ENCODE data around the gene FILIP1.
A peak's percentile ranks its signal among the peaks of the same experiment; 100 is the strongest.

DNA sequence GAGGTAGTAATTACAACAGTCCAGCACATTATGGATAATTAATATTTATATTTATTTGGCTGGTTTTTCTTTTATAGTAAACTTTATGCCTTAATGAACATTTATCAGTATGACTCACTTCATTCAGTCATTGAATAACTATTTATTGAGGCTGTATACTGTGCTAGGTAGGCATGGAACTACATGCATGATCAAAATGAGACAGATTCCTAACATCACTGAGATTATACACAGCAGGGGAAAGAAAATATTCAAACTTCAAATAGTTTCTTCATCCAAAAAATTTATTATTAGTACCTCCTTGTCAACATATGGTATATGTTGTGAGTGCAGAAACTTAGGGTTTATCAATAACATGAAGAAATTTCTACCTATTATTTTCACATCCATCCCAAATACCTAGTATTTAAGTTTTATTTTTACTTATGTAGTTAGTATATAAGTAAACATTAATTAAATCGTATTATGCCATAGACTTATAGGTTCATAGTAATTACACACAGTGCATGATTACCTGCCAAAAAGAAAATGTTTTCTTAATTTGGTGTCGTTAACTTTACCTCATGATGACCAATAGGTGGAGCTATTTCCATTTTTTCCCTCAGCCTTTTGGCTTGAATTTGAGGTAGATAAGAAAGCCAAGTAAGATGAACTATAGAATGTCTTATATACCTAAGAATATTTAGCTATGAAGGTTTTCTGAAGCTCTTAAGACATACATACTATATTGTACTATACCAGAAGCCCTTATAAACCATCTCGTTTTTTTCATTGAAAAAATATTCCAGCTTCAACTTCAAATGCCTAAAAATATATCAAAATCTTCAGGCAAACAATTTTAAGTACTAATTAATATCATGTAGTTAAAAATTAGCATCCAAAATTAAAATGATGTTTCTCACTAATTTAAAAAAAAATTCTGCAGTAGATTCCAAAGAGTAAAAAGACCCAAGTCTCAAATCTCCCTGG is 196.5 kb downstream of the FILIP1 start:
- TF ChIP-seq, protein P1, sequence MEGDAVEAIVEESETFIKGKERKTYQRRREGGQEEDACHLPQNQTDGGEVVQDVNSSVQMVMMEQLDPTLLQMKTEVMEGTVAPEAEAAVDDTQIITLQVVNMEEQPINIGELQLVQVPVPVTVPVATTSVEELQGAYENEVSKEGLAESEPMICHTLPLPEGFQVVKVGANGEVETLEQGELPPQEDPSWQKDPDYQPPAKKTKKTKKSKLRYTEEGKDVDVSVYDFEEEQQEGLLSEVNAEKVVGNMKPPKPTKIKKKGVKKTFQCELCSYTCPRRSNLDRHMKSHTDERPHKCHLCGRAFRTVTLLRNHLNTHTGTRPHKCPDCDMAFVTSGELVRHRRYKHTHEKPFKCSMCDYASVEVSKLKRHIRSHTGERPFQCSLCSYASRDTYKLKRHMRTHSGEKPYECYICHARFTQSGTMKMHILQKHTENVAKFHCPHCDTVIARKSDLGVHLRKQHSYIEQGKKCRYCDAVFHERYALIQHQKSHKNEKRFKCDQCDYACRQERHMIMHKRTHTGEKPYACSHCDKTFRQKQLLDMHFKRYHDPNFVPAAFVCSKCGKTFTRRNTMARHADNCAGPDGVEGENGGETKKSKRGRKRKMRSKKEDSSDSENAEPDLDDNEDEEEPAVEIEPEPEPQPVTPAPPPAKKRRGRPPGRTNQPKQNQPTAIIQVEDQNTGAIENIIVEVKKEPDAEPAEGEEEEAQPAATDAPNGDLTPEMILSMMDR (conservative IDR thresholded peaks at IDR 0.05; ENCODE audit: low read length) = peak; percentile 95
- no peak for TF ChIP-seq EZH2phosphoT487 (IDR thresholded peaks at IDR 0.05; ENCODE audit: borderline replicate concordance, low read depth, low read length)

All from OCI-LY7 (cell line).